Mesenchymal stem cell (in vitro differentiated cells and primary cell): Measurements from ENCODE around the gene PROX1.

ENCODE experiments used
- DNase-seq: peaks from one replicate; pipeline ENCODE4 v3.0.0-alpha.2; 2013
- H2AFZ ChIP-seq: one replicate; pipeline ENCODE4 v1.6.1; 2013; ENCODE audit warnings: low read depth, mild to moderate bottlenecking, control low read depth, inconsistent platforms, low read length, moderate library complexity
- H2AK5ac ChIP-seq: 2 replicates; pipeline ENCODE4 v1.6.1; 2013; ENCODE audit warnings: low read length, moderate library complexity, mild to moderate bottlenecking, inconsistent platforms; ENCODE audit not compliant: severe bottlenecking
- H2BK120ac ChIP-seq: one replicate; pipeline ENCODE4 v1.6.1; 2013; ENCODE audit warnings: low read depth, mild to moderate bottlenecking, inconsistent platforms, low read length, moderate library complexity
- H2BK12ac ChIP-seq, 2 experiments: one replicate each; pipeline ENCODE4 v1.6.1; 2013; ENCODE audit warnings: inconsistent platforms in 2 of 2, low read length in 2 of 2, mild to moderate bottlenecking in 2 of 2, moderate library complexity in 2 of 2, control low read depth in 1 of 2
- H2BK15ac ChIP-seq: one replicate; pipeline ENCODE4 v1.6.1; 2013; ENCODE audit warnings: mild to moderate bottlenecking, low read depth, inconsistent platforms; ENCODE audit not compliant: poor library complexity, severe bottlenecking
- H2BK5ac ChIP-seq: 2 replicates; pipeline ENCODE4 v1.6.1; 2013; ENCODE audit warnings: low read depth, mild to moderate bottlenecking, low read length, control low read depth, inconsistent platforms; ENCODE audit not compliant: poor library complexity, severe bottlenecking
- H3K14ac ChIP-seq, 2 experiments: one replicate each; pipeline ENCODE4 v1.6.1; 2013; ENCODE audit warnings: inconsistent platforms in 2 of 2, low read length in 2 of 2, control low read depth in 1 of 2, mild to moderate bottlenecking in 1 of 2, moderate library complexity in 1 of 2
- H3K18ac ChIP-seq, 2 experiments: one replicate each; pipeline ENCODE4 v1.6.1; 2013; ENCODE audit warnings: inconsistent platforms in 2 of 2, low read length in 2 of 2, control low read depth in 1 of 2, low read depth in 1 of 2, mild to moderate bottlenecking in 1 of 2
- H3K23ac ChIP-seq, 2 experiments: one replicate each; pipeline ENCODE4 v1.6.1; 2013; ENCODE audit warnings: inconsistent platforms in 2 of 2, low read length in 2 of 2, mild to moderate bottlenecking in 2 of 2, moderate library complexity in 2 of 2, control low read depth in 1 of 2
- H3K27ac ChIP-seq: 2 replicates; pipeline ENCODE4 v1.5.1; 2013; ENCODE audit warnings: mild to moderate bottlenecking, moderate library complexity, low read length, control low read depth, inconsistent platforms; ENCODE audit not compliant: poor library complexity, severe bottlenecking
- H3K27me3 ChIP-seq, 2 experiments: 2 replicates each; pipeline versions ENCODE4 v1.6.1 to v1.7.0; 2013; ENCODE audit warnings: low read length in 2 of 2, mild to moderate bottlenecking in 2 of 2, moderate library complexity in 2 of 2, control low read depth in 1 of 2, inconsistent platforms in 1 of 2; ENCODE audit not compliant: control insufficient read depth in 1 of 2, insufficient read depth in 1 of 2
- H3K36me3 ChIP-seq, 2 experiments: 2 replicates each; pipeline versions ENCODE4 v1.6.1 to v1.7.0; 2013; ENCODE audit warnings: low read length in 2 of 2, control low read depth in 1 of 2, inconsistent platforms in 1 of 2, low read depth in 1 of 2, mild to moderate bottlenecking in 1 of 2; ENCODE audit not compliant: insufficient read depth in 2 of 2, control insufficient read depth in 1 of 2
- H3K4ac ChIP-seq, 2 experiments: one replicate each; pipeline ENCODE4 v1.6.1; 2013; ENCODE audit warnings: inconsistent platforms in 2 of 2, low read length in 2 of 2, mild to moderate bottlenecking in 2 of 2, moderate library complexity in 2 of 2, control low read depth in 1 of 2, low read depth in 1 of 2
- H3K4me1 ChIP-seq: 2 replicates; pipeline ENCODE4 v1.6.1; 2013; ENCODE audit warnings: low read depth, low read length, control low read depth; ENCODE audit not compliant: control insufficient read depth, insufficient read depth
- H3K4me2 ChIP-seq: 2 replicates; pipeline ENCODE4 v1.6.1; 2013; ENCODE audit warnings: low read length, mild to moderate bottlenecking, inconsistent platforms; ENCODE audit not compliant: poor library complexity, severe bottlenecking
- H3K4me3 ChIP-seq, 2 experiments: 2 replicates each; pipeline versions ENCODE4 v1.5.1 to v1.7.0; 2013; ENCODE audit warnings: low read length in 2 of 2, mild to moderate bottlenecking in 2 of 2, control low read depth in 1 of 2, low read depth in 1 of 2; ENCODE audit not compliant: insufficient read depth in 1 of 2
- H3K79me1 ChIP-seq: replicated peaks from 2 replicates; pipeline ENCODE4 v1.6.1; 2013; ENCODE audit warnings: mild to moderate bottlenecking, control low read depth, low read length, inconsistent platforms; ENCODE audit not compliant: poor library complexity, severe bottlenecking
- H3K9ac ChIP-seq: 2 replicates; pipeline ENCODE4 v1.7.0; 2013; ENCODE audit warnings: mild to moderate bottlenecking, low read length, moderate library complexity
- H3K9me3 ChIP-seq: 2 replicates; pipeline ENCODE4 v1.7.0; 2013; ENCODE audit warnings: mild to moderate bottlenecking, low read length; ENCODE audit not compliant: control insufficient read depth
- H4K8ac ChIP-seq: one replicate; pipeline ENCODE4 v1.6.1; 2013; ENCODE audit warnings: inconsistent platforms, mild to moderate bottlenecking, low read length, moderate library complexity
- H4K91ac ChIP-seq: one replicate; pipeline ENCODE4 v1.6.1; 2013; ENCODE audit warnings: mild to moderate bottlenecking, low read length, inconsistent platforms
- WGBS: methylation state at CpG from one replicate; pipeline ENCODE4 v1.1.7; 2013; ENCODE audit warnings: mixed read lengths; 5-methylcytosine and 5-hydroxymethylcytosine counted together

Gene PROX1

GRCh38 chr1:213973129-213973528 is 14.6 kb upstream of the PROX1 start:
- no peak overlapping the region for H3K27ac ChIP-seq
- no peak overlapping the region for H2BK5ac ChIP-seq
- no peak overlapping the region for H4K8ac ChIP-seq
- H3K79me1 ChIP-seq = no peaks in the 10 kb centered on the region
- no peak overlapping the region for H3K9ac ChIP-seq
- H2AFZ ChIP-seq = no peak overlapping the region
- H3K9me3 ChIP-seq = no peaks in the 10 kb centered on the region
- no peak overlapping the region for H2BK12ac ChIP-seq
- H3K4ac ChIP-seq = no peak overlapping the region
- no peak overlapping the region for H3K18ac ChIP-seq
- no peaks in the 10 kb centered on the region for H3K36me3 ChIP-seq
- no peak overlapping the region for H4K91ac ChIP-seq
- no peak overlapping the region for H3K4me3 ChIP-seq
- H3K27me3 ChIP-seq = peaks cover 12 to 28% of the 10 kb centered on the region in 2 experiments
- DNase-seq = no peak
- H3K4me1 ChIP-seq = peaks cover 2% of the 10 kb centered on the region
- H3K14ac ChIP-seq = no peak overlapping the region
- WGBS = no CpG with 5 or more reads among the region's 1 CpG
- H2BK120ac ChIP-seq = no peak overlapping the region
- no peak overlapping the region for H2BK15ac ChIP-seq
- no peak overlapping the region for H3K23ac ChIP-seq
- no peak overlapping the region for H3K4me2 ChIP-seq
- H2AK5ac ChIP-seq = no peak overlapping the region

GRCh38 chr1:213976665-213977485 is 10.9 kb upstream of the PROX1 start:
- 27% methylated on average over 8 of the region's 8 CpGs for WGBS

GRCh38 chr1:213977486-213977842 is 10.3 kb upstream of the PROX1 start:
- Histone ChIP-seq H3K14ac (no peak overlapping the region), H2AFZ (no peak overlapping the region), H2BK12ac (no peak overlapping the region), H3K36me3 (no peaks in the 10 kb centered on the region), H4K91ac (no peak overlapping the region), H2BK120ac (no peak overlapping the region), H3K23ac (no peak overlapping the region), H3K4ac (no peak overlapping the region), H3K9ac (no peak overlapping the region), H4K8ac (no peak overlapping the region), H3K79me1 (no peaks in the 10 kb centered on the region), H3K27me3 (peaks cover 56 to 65% of the 10 kb centered on the region in 2 experiments), H3K4me3 (no peak overlapping the region), H2BK15ac (no peak overlapping the region), H3K18ac (no peak overlapping the region), H2AK5ac (no peak overlapping the region), H3K9me3 (no peaks in the 10 kb centered on the region), H3K27ac (no peak overlapping the region), H3K4me1 (peaks cover 2% of the 10 kb centered on the region), H3K4me2 (no peak overlapping the region), H2BK5ac (no peak overlapping the region)
- DNase-seq = no peak
- WGBS = 13% methylated on average over 7 of the region's 7 CpGs

More at GRCh38 chr1:213976665-213977485, 10.9 kb upstream of the PROX1 start:
- Histone ChIP-seq H3K4ac (no peak overlapping the region), H3K27ac (no peak overlapping the region), H3K9ac (no peak overlapping the region), H2AFZ (no peak overlapping the region), H2BK12ac (no peak overlapping the region), H4K8ac (no peak overlapping the region), H3K79me1 (no peaks in the 10 kb centered on the region), H2BK120ac (no peak overlapping the region), H2BK15ac (no peak overlapping the region), H3K14ac (no peak overlapping the region), H3K4me3 (no peak overlapping the region), H2BK5ac (no peak overlapping the region), H3K36me3 (no peaks in the 10 kb centered on the region), H3K4me1 (peaks cover 2% of the 10 kb centered on the region), H3K23ac (no peak overlapping the region), H3K27me3 (peaks cover 50 to 59% of the 10 kb centered on the region in 2 experiments), H4K91ac (no peak overlapping the region), H3K18ac (no peak overlapping the region), H2AK5ac (no peak overlapping the region), H3K4me2 (no peak overlapping the region), H3K9me3 (no peaks in the 10 kb centered on the region)
- no peak for DNase-seq

GRCh38 chr1:213977909-213978308 is 9.9 kb upstream of the PROX1 start:
- H3K4ac ChIP-seq = no peak overlapping the region
- H4K8ac ChIP-seq = no peak overlapping the region
- H3K18ac ChIP-seq = no peak overlapping the region
- H2AK5ac ChIP-seq = no peak overlapping the region
- H3K36me3 ChIP-seq = no peaks in the 10 kb centered on the region
- H3K4me1 ChIP-seq = peaks cover 7% of the 10 kb centered on the region
- H3K9me3 ChIP-seq = no peaks in the 10 kb centered on the region
- no peak overlapping the region for H3K4me2 ChIP-seq
- H3K79me1 ChIP-seq = no peaks in the 10 kb centered on the region
- H3K4me3 ChIP-seq = no peak overlapping the region
- no peak overlapping the region for H3K27ac ChIP-seq
- no peak overlapping the region for H4K91ac ChIP-seq
- H2BK15ac ChIP-seq = no peak overlapping the region
- no peak overlapping the region for H3K23ac ChIP-seq
- H3K27me3 ChIP-seq = peaks cover 58 to 69% of the 10 kb centered on the region in 2 experiments
- no peak overlapping the region for H3K9ac ChIP-seq
- WGBS = 35% methylated on average over 3 of the region's 3 CpGs
- H2AFZ ChIP-seq = no peak overlapping the region
- no peak overlapping the region for H2BK12ac ChIP-seq
- H2BK5ac ChIP-seq = no peak overlapping the region
- H2BK120ac ChIP-seq = no peak overlapping the region
- DNase-seq = no peak
- no peak overlapping the region for H3K14ac ChIP-seq
